ENCODE data around the gene ATG7. TPM values are rescaled to one million over a fixed set of nuclear protein-coding genes. Genes with fewer than 3 reads are reported as not detected.

ATG7 gene
- total RNA-seq, 2 experiments from 2014 or later, result 21.7 to 28.4 TPM

DNA sequence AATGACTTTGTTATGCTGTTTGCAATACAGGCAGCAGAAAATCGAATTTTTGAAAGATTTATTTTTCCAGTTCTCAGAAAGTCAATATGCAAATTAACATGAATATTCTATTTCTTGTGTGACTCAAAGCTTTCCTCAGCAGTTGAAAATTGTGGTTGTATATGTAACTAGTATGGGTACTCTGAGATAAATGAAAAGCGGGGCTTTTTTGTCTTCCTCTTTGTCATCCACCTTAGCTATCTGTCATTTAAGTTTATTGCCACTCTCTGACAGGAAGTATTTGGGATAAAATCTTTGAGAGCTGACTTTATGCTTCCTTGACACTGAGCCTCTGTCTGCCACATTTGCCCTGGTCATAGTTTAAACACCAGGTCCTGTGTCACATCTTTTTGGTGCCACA is 91.5 kb downstream of the ATG7 start:
- CTCF ChIA-PET (ENCODE audit: unreplicated experiment), result no interaction called here
- TF ChIP-seq EZH2phosphoT487 (IDR thresholded peaks at IDR 0.05; ENCODE audit: borderline replicate concordance, low read depth, low read length), result no peak
- TF ChIP-seq, protein P1, sequence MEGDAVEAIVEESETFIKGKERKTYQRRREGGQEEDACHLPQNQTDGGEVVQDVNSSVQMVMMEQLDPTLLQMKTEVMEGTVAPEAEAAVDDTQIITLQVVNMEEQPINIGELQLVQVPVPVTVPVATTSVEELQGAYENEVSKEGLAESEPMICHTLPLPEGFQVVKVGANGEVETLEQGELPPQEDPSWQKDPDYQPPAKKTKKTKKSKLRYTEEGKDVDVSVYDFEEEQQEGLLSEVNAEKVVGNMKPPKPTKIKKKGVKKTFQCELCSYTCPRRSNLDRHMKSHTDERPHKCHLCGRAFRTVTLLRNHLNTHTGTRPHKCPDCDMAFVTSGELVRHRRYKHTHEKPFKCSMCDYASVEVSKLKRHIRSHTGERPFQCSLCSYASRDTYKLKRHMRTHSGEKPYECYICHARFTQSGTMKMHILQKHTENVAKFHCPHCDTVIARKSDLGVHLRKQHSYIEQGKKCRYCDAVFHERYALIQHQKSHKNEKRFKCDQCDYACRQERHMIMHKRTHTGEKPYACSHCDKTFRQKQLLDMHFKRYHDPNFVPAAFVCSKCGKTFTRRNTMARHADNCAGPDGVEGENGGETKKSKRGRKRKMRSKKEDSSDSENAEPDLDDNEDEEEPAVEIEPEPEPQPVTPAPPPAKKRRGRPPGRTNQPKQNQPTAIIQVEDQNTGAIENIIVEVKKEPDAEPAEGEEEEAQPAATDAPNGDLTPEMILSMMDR (conservative IDR thresholded peaks at IDR 0.05; ENCODE audit: low read length), result no peak
- intact Hi-C loops (cut with micrococcal nuclease; ENCODE audit: unreplicated experiment), result no loop called here
- Histone ChIP-seq H3K27ac (ENCODE audit: low read depth, low read length, poor library complexity, severe bottlenecking) (no peak overlapping the region), H3K9me3 (ENCODE audit: low read length) (no peaks in the 10 kb centered on the region), H4K20me1 (ENCODE audit: insufficient read depth, low read length) (no peaks in the 10 kb centered on the region), H3K4me3 (ENCODE audit: low read depth, low read length, poor library complexity, severe bottlenecking) (no peak overlapping the region), H3K4me1 (ENCODE audit: insufficient read depth, low read length, poor library complexity, severe bottlenecking) (peaks cover 4% of the 10 kb centered on the region), H3K9me2 (ENCODE audit: insufficient read depth, low read length) (no peaks in the 10 kb centered on the region), H3K4me2 (ENCODE audit: low read length) (no peak overlapping the region), H3K79me2 (ENCODE audit: insufficient read depth, low read depth, low read length) (no peaks in the 10 kb centered on the region), H2AFZ (ENCODE audit: low read length) (no peak overlapping the region), H3K36me3 (ENCODE audit: insufficient read depth, low read length) (peaks cover 39% of the 10 kb centered on the region; the same call in 1 of the 2 replicates)
- no TSS peak for BruUV-seq (replicated peaks)
- POLR2A ChIA-PET, result no interaction called here
- no peak for DNase-seq (ENCODE audit: low spot score)

DNA sequence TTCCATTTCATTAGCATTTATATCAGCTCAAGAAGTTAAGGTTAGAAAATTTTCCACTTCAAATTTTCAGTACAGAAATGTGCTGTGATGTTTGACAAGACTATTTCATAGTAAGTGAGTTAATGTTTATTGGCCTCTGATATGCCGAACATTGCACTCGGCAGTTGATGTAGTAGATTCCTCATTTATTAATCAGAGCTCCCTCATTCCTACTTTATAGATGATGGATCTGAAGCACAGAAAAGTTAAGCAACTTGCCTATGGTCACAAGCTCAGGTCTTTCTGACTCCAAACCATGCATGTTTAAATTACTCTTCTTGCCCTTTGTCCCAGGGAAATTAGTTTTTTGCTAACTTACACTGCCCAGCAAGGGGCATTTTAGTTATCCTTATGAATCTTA is 92.0 kb downstream of the ATG7 start:
- no peak for DNase-seq (ENCODE audit: low spot score)
- H3K4me2 ChIP-seq (ENCODE audit: low read length), result no peak overlapping the region
- peaks cover 39% of the 10 kb centered on the region; the same call in 1 of the 2 replicates for H3K36me3 ChIP-seq (ENCODE audit: insufficient read depth, low read length)
- H2AFZ ChIP-seq (ENCODE audit: low read length), result no peak overlapping the region
- ChIA-PET POLR2A (no interaction called here), CTCF (ENCODE audit: unreplicated experiment) (no interaction called here)
- no TSS peak for BruUV-seq (replicated peaks)
- no peak for TF ChIP-seq EZH2phosphoT487 (IDR thresholded peaks at IDR 0.05; ENCODE audit: borderline replicate concordance, low read depth, low read length)
- TF ChIP-seq, protein P1 (conservative IDR thresholded peaks at IDR 0.05; ENCODE audit: low read length), result no peak
- intact Hi-C loops (cut with micrococcal nuclease; ENCODE audit: unreplicated experiment), result no loop called here
- no peak overlapping the region for H3K4me3 ChIP-seq (ENCODE audit: low read depth, low read length, poor library complexity, severe bottlenecking)
- no peaks in the 10 kb centered on the region for H3K9me3 ChIP-seq (ENCODE audit: low read length)
- H3K79me2 ChIP-seq (ENCODE audit: insufficient read depth, low read depth, low read length), result no peaks in the 10 kb centered on the region
- H3K9me2 ChIP-seq (ENCODE audit: insufficient read depth, low read length), result no peaks in the 10 kb centered on the region
- no peaks in the 10 kb centered on the region for H4K20me1 ChIP-seq (ENCODE audit: insufficient read depth, low read length)
- H3K27ac ChIP-seq (ENCODE audit: low read depth, low read length, poor library complexity, severe bottlenecking), result no peak overlapping the region
- peaks cover 4% of the 10 kb centered on the region for H3K4me1 ChIP-seq (ENCODE audit: insufficient read depth, low read length, poor library complexity, severe bottlenecking)

DNA sequence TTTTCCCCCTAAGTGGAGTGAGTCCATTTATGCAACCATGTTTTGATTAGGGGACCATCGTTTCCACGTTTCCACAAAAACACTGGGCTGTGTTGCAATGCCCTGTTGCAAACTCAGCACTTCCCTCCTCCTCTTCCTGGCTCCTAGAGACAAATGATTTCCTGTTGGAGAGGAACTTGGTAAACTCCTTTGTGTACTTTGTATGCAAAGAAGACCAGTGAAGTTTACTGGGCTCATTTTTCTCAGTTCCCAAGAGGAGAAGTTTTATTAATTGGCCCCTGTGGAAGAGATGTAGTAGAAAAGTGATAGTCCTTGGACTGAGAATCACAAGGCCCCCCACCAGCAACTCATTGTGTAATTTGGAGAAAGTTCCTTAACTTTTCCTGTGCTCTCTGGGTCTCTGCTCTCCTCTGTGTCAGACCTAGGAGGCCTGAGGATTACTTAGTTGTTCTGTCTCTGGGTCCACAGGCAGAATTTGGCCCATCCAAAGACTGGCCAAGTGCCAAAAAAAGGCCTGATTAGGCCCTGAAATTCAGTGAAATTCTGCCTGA is 95.0 kb downstream of the ATG7 start:
- H2AFZ ChIP-seq (ENCODE audit: low read length), result no peak overlapping the region
- H3K4me2 ChIP-seq (ENCODE audit: low read length), result no peak overlapping the region
- CTCF ChIA-PET (ENCODE audit: unreplicated experiment), result no interaction called here
- peaks cover 4% of the 10 kb centered on the region for H3K4me1 ChIP-seq (ENCODE audit: insufficient read depth, low read length, poor library complexity, severe bottlenecking)
- no peaks in the 10 kb centered on the region for H3K9me3 ChIP-seq (ENCODE audit: low read length)
- peaks cover 26% of the 10 kb centered on the region; the same call in 1 of the 2 replicates for H3K36me3 ChIP-seq (ENCODE audit: insufficient read depth, low read length)
- no peak overlapping the region for H3K27ac ChIP-seq (ENCODE audit: low read depth, low read length, poor library complexity, severe bottlenecking)
- DNase-seq (ENCODE audit: low spot score), result no peak
- POLR2A ChIA-PET, result interaction anchor here (0.7 to 1.3 kb wide), 3 partner anchors 11 to 156 kb away, joined by 3 to 7 read pairs (median 3); no protein-coding TSS in a partner anchor
- TF ChIP-seq EZH2phosphoT487 (IDR thresholded peaks at IDR 0.05; ENCODE audit: borderline replicate concordance, low read depth, low read length), result no peak
- TF ChIP-seq, protein P1 (conservative IDR thresholded peaks at IDR 0.05; ENCODE audit: low read length), result no peak
- no TSS peak for BruUV-seq (replicated peaks)
- no peaks in the 10 kb centered on the region for H3K79me2 ChIP-seq (ENCODE audit: insufficient read depth, low read depth, low read length)
- no peak overlapping the region for H3K4me3 ChIP-seq (ENCODE audit: low read depth, low read length, poor library complexity, severe bottlenecking)
- intact Hi-C loops (cut with micrococcal nuclease; ENCODE audit: unreplicated experiment), result no loop called here
- H3K9me2 ChIP-seq (ENCODE audit: insufficient read depth, low read length), result no peaks in the 10 kb centered on the region
- no peaks in the 10 kb centered on the region for H4K20me1 ChIP-seq (ENCODE audit: insufficient read depth, low read length)

All from OCI-LY7 (cell line).